ENCODE results near the gene CCDC91.

DNA sequence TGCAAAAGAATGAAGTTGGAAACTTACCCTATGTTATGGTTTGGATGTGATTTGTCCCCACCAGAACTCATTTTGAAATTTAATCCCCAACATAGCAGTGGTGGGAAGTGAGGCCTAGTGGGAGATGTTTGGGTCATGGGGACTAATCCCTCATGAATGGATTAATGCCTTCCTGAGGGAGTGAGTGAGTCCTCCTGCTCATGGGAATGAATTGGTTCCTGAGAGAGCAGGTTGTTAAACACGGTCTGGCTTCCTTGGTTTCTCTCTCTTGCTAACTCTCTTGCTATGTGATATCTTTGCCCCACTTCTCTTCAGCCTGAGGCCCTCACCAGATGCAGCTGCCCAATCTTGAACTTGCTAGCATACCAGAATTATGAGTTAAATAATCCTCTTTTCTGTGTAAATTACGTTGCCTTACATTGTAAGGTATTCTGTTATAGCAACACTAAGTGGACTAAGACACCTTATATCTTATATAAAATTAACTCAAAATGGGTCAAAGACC lies 22.2 kb upstream of the CCDC91 start:
- TF ChIP-seq CTCF (IDR thresholded peaks at IDR 0.05; ENCODE audit: insufficient read depth, low read length) (no peak), POLR2AphosphoS5 (IDR thresholded peaks at IDR 0.05; ENCODE audit: low read depth) (no peak), GABPA (IDR thresholded peaks at IDR 0.05; ENCODE audit: low read depth) (no peak)
- TF ChIP-seq, protein P1, sequence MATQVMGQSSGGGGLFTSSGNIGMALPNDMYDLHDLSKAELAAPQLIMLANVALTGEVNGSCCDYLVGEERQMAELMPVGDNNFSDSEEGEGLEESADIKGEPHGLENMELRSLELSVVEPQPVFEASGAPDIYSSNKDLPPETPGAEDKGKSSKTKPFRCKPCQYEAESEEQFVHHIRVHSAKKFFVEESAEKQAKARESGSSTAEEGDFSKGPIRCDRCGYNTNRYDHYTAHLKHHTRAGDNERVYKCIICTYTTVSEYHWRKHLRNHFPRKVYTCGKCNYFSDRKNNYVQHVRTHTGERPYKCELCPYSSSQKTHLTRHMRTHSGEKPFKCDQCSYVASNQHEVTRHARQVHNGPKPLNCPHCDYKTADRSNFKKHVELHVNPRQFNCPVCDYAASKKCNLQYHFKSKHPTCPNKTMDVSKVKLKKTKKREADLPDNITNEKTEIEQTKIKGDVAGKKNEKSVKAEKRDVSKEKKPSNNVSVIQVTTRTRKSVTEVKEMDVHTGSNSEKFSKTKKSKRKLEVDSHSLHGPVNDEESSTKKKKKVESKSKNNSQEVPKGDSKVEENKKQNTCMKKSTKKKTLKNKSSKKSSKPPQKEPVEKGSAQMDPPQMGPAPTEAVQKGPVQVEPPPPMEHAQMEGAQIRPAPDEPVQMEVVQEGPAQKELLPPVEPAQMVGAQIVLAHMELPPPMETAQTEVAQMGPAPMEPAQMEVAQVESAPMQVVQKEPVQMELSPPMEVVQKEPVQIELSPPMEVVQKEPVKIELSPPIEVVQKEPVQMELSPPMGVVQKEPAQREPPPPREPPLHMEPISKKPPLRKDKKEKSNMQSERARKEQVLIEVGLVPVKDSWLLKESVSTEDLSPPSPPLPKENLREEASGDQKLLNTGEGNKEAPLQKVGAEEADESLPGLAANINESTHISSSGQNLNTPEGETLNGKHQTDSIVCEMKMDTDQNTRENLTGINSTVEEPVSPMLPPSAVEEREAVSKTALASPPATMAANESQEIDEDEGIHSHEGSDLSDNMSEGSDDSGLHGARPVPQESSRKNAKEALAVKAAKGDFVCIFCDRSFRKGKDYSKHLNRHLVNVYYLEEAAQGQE (IDR thresholded peaks at IDR 0.05; ENCODE audit: insufficient replicate concordance, low read depth), result no peak
